ENCODE results near the gene PVALB. TPM values are rescaled to one million over a fixed set of nuclear protein-coding genes. Genes with fewer than 3 reads are reported as not detected.

The PVALB gene
- total and polyA plus RNA-seq, 4 donors = 0.73 to 3.0 (median 2.4) TPM; not detected in 1

GRCh38 chr22:36768616-36769015 lies 48.2 kb downstream of the PVALB start:
- no peaks in the 10 kb centered on the region for H3K9me3 ChIP-seq (ENCODE audit: control insufficient read depth in 4 of 4, insufficient read depth in 3 of 4, low read length in 3 of 4)
- no peak overlapping the region for H3K9ac ChIP-seq (ENCODE audit: insufficient read depth in 1 of 2, low read length in 2 of 2)
- DNase-seq (no peak), ATAC-seq (ENCODE audit: insufficient read depth, low FRiP score) (no peak)
- TF ChIP-seq CTCF (IDR thresholded peaks at IDR 0.05; ENCODE audit: control extremely low read depth, extremely low read depth) = no peak
- H3K4me3 ChIP-seq = no peak overlapping the region
- H3K36me3 ChIP-seq (ENCODE audit: control insufficient read depth in 4 of 4, insufficient read depth in 4 of 4, low read length in 4 of 4) = peaks cover 0 to 23% (median 11%) of the 10 kb centered on the region in 4 donors
- H3K27me3 ChIP-seq (ENCODE audit: control insufficient read depth in 3 of 3, insufficient read depth in 3 of 3, low read length in 2 of 3) = no peaks in the 10 kb centered on the region
- no peak overlapping the region for H3K27ac ChIP-seq (ENCODE audit: low read depth in 1 of 2, low read length in 1 of 2)
- 96 to 97% methylated on average over 13 of the region's 13 CpGs for WGBS, 2 donors
- H3K4me1 ChIP-seq (ENCODE audit: control insufficient read depth in 5 of 5, insufficient read depth in 5 of 5, low read length in 5 of 5) = peaks cover 0 to 4% (median 0%) of the 10 kb centered on the region in 5 donors

- 93 to 97% methylated on average over 5 of the region's 5 CpGs for WGBS, 2 donors
These were observed 48.7 kb downstream of the PVALB start for GRCh38 chr22:36768141-36768540.

GRCh38 chr22:36767035-36767775 lies 49.6 kb downstream of the PVALB start:
- no peak for TF ChIP-seq CTCF (IDR thresholded peaks at IDR 0.05; ENCODE audit: control extremely low read depth, extremely low read depth)
- peaks cover 0 to 4% (median 2%) of the 10 kb centered on the region in 5 donors for H3K4me1 ChIP-seq (ENCODE audit: control insufficient read depth in 5 of 5, insufficient read depth in 5 of 5, low read length in 5 of 5)
- no peak for DNase-seq
- no peaks in the 10 kb centered on the region for H3K27me3 ChIP-seq (ENCODE audit: control insufficient read depth in 3 of 3, insufficient read depth in 3 of 3, low read length in 2 of 3)
- H3K9ac ChIP-seq (ENCODE audit: insufficient read depth in 1 of 2, low read length in 2 of 2) = no peak overlapping the region
- H3K9me3 ChIP-seq (ENCODE audit: control insufficient read depth in 4 of 4, insufficient read depth in 3 of 4, low read length in 3 of 4) = no peaks in the 10 kb centered on the region
- H3K4me3 ChIP-seq = no peak overlapping the region
- peaks cover 0 to 23% (median 17%) of the 10 kb centered on the region in 4 donors for H3K36me3 ChIP-seq (ENCODE audit: control insufficient read depth in 4 of 4, insufficient read depth in 4 of 4, low read length in 4 of 4)
- H3K27ac ChIP-seq (ENCODE audit: low read depth in 1 of 2, low read length in 1 of 2) = no peak overlapping the region
- ATAC-seq (ENCODE audit: insufficient read depth, low FRiP score) = peak; percentile 10
- 90 to 94% methylated on average over 10 of the region's 10 CpGs for WGBS, 2 donors

More at GRCh38 chr22:36768141-36768540, 48.7 kb downstream of the PVALB start:
- DNase-seq (no peak), ATAC-seq (ENCODE audit: insufficient read depth, low FRiP score) (no peak)
- Histone ChIP-seq H3K9ac (ENCODE audit: insufficient read depth in 1 of 2, low read length in 2 of 2) (no peak overlapping the region), H3K27ac (ENCODE audit: low read depth in 1 of 2, low read length in 1 of 2) (no peak overlapping the region), H3K4me1 (ENCODE audit: control insufficient read depth in 5 of 5, insufficient read depth in 5 of 5, low read length in 5 of 5) (peaks cover 0 to 4% (median 0%) of the 10 kb centered on the region in 5 donors), H3K36me3 (ENCODE audit: control insufficient read depth in 4 of 4, insufficient read depth in 4 of 4, low read length in 4 of 4) (peaks cover 0 to 23% (median 13%) of the 10 kb centered on the region in 4 donors), H3K9me3 (ENCODE audit: control insufficient read depth in 4 of 4, insufficient read depth in 3 of 4, low read length in 3 of 4) (no peaks in the 10 kb centered on the region), H3K4me3 (no peak overlapping the region), H3K27me3 (ENCODE audit: control insufficient read depth in 3 of 3, insufficient read depth in 3 of 3, low read length in 2 of 3) (no peaks in the 10 kb centered on the region)
- no peak for TF ChIP-seq CTCF (IDR thresholded peaks at IDR 0.05; ENCODE audit: control extremely low read depth, extremely low read depth)
